ENCODE results near the gene IVD. TPM values are rescaled to one million over a fixed set of nuclear protein-coding genes. Genes with fewer than 3 reads are reported as not detected.

Gene IVD
- total RNA-seq, 4 donors from 2014 or later, result 38.8 to 50.7 (median 44.7) TPM

DNA sequence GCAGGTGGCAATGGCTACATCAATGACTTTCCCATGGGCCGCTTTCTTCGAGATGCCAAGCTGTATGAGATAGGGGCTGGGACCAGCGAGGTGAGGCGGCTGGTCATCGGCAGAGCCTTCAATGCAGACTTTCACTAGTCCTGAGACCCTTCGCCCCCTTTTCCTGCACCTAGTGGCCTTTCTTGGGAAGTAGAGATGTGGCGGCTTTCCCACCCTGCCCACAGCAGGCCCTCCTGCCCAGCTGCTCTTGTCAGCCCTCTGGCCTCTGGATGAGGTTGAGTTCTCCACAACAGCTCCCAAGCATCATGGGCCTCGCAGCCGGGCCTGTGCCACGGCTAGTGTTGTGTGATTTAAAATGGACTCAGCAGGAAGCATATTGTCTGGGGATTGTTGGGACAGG lies 12.5 kb downstream of the IVD start:
- intact Hi-C loops (cut with DNase I), result no loop called here
- peaks cover 34 to 63% (median 48%) of the 10 kb centered on the region in 4 donors for H3K36me3 ChIP-seq
- H3K27me3 ChIP-seq, result no peaks in the 10 kb centered on the region

DNA sequence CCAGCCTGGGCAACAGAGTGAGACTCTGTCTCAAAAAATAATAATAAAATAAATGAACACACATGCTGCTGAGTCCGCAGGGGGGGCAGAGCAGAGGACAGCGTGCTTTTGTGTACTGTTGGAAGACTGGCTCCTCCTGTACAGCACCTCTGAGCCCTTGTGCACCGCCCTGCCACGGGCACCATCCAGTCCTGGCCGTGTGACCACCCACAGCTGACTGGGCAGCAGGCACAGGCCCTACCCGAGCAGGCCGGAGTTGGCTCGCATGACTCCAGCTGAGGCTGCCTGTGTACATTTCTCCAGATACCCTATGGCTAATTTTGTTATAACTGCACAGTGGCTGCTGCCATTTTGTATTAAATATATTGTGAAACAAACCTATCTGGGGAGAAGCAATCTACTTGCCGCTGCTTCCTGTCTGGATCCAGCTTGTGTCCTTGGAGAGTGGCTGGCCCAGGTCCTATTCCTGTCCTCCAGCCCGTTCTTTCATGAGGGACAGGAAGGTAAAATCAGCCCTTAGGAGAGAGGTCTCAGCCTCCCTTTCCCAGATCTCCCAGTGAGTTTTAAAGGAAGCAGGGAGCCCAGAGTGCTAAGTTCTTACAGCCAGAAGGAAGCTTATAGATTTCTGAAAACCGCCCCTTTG lies 14.6 kb downstream of the IVD start:
- intact Hi-C loops (cut with DNase I), result loop anchor here (5.0 to 10.0 kb wide), 2 partner anchors 68 to 195 kb away; partner anchors contain the start of gene PHGR1
- H3K27ac ChIP-seq (replicated peaks in 1 of 4), result no peak overlapping the region
- 84% methylated on average over 11 of the region's 11 CpGs for WGBS

More for the DNA sequence above, 12.5 kb downstream of the IVD start:
- Histone ChIP-seq H3K4me3 (no peak overlapping the region), H3K4me1 (peaks cover 19 to 23% (median 22%) of the 10 kb centered on the region in 4 donors), H3K9me3 (no peaks in the 10 kb centered on the region), H3K27ac (replicated peaks in 1 of 4) (no peak overlapping the region)
- TF ChIP-seq, protein P1, sequence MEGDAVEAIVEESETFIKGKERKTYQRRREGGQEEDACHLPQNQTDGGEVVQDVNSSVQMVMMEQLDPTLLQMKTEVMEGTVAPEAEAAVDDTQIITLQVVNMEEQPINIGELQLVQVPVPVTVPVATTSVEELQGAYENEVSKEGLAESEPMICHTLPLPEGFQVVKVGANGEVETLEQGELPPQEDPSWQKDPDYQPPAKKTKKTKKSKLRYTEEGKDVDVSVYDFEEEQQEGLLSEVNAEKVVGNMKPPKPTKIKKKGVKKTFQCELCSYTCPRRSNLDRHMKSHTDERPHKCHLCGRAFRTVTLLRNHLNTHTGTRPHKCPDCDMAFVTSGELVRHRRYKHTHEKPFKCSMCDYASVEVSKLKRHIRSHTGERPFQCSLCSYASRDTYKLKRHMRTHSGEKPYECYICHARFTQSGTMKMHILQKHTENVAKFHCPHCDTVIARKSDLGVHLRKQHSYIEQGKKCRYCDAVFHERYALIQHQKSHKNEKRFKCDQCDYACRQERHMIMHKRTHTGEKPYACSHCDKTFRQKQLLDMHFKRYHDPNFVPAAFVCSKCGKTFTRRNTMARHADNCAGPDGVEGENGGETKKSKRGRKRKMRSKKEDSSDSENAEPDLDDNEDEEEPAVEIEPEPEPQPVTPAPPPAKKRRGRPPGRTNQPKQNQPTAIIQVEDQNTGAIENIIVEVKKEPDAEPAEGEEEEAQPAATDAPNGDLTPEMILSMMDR (IDR thresholded peaks at IDR 0.05), result no peak
- no peak for TF ChIP-seq POLR2A (IDR thresholded peaks at IDR 0.05; ENCODE audit: low read depth)
- TF ChIP-seq POLR2AphosphoS5 (IDR thresholded peaks at IDR 0.05), result no peak
- TF ChIP-seq EP300 (IDR thresholded peaks at IDR 0.05), result no peak
- 92% methylated on average over 10 of the region's 10 CpGs for WGBS
- DNase-seq (ENCODE audit: extremely low spot score), result no peak

DNA sequence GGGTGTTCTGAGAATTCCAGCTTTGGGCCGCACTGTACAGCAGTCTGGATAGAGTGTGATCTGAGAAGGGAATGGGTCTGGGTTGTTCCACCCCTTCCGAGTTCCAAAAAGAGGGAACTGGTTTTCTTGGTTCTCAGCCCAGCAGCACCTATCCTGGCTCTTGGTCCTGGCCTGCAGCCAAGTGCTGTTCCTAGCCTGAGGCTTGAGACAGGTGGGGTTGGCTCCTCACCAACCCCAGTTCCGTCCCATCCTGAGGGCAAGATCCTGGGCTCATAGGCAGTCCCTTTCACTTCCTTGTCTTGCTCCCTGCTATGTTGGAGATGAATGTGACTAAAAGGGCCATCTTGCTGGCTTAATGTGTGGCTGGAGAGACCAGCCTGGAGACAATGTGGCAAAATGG lies 15.2 kb downstream of the IVD start:
- TF ChIP-seq EP300 (IDR thresholded peaks at IDR 0.05) (no peak), POLR2A (IDR thresholded peaks at IDR 0.05; ENCODE audit: low read depth) (no peak), POLR2AphosphoS5 (IDR thresholded peaks at IDR 0.05) (no peak)
- TF ChIP-seq, protein P1 (IDR thresholded peaks at IDR 0.05), result no peak
- intact Hi-C loops (cut with DNase I), result loop anchor here (1.0 to 10.0 kb wide), 3 partner anchors 68 to 196 kb away; partner anchors contain the start of gene PHGR1
- Histone ChIP-seq H3K4me1 (peaks cover 19 to 23% (median 22%) of the 10 kb centered on the region in 4 donors), H3K27me3 (no peaks in the 10 kb centered on the region), H3K27ac (replicated peaks in 1 of 4) (no peak overlapping the region), H3K36me3 (peaks cover 17 to 40% (median 22%) of the 10 kb centered on the region in 4 donors), H3K9me3 (no peaks in the 10 kb centered on the region), H3K4me3 (no peak overlapping the region)
- no peak for DNase-seq (ENCODE audit: extremely low spot score)
- 66% methylated on average over 3 of the region's 3 CpGs for WGBS

More for the DNA sequence above, 14.6 kb downstream of the IVD start:
- H3K4me3 ChIP-seq, result no peak overlapping the region
- H3K4me1 ChIP-seq, result peaks cover 19 to 23% (median 22%) of the 10 kb centered on the region in 4 donors
- H3K9me3 ChIP-seq, result no peaks in the 10 kb centered on the region
- DNase-seq (ENCODE audit: extremely low spot score), result no peak
- H3K27me3 ChIP-seq, result no peaks in the 10 kb centered on the region
- no peak for TF ChIP-seq EP300 (IDR thresholded peaks at IDR 0.05)
- TF ChIP-seq POLR2AphosphoS5 (IDR thresholded peaks at IDR 0.05), result no peak
- TF ChIP-seq, protein P1 (IDR thresholded peaks at IDR 0.05), result no peak
- TF ChIP-seq POLR2A (IDR thresholded peaks at IDR 0.05; ENCODE audit: low read depth), result no peak
- peaks cover 23 to 46% (median 28%) of the 10 kb centered on the region in 4 donors for H3K36me3 ChIP-seq

DNA sequence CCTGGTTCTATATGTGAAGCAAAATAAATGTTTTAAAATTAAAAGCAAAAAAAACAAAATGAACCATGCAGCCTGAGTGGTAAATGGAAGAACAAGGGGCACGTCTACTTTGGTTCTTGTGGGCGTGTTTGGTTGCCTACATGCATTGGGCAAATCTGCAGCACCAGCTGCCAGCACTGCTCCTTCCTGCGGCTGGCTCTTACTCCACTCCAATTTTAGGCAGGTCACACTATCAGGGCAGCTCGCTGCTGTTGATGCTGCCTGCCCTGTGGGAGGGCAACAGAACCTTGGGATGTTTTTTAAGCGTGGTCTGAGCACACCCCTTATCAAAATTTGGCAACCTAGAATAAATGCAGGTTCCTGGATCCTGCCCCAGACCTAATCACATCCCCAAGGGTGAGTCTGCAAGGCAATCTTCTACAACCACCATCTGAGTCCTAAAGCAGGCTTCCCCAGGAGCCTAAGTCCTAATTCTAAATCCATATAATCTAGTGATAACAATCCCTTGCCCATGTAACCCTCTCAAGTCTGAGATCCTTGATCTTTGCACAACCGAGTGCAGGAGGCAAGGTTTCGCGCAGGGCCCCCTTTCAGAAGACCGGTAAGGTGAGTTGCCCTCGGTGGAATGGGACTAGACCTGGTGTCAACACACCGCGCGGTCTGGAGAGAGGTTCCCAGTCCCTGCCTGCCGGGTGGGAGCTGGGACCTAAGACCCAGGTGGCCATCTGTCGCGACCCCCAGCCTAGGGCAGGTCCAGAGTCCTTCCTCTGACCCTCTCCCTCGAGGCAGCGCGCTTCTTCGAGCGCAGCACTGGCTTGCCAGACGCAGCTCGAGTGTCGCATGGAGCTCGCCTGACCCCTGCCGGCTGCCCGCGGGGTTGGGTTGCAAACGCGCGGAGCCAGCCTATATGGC lies 15.9 kb downstream of the IVD start:
- no peaks in the 10 kb centered on the region for H3K9me3 ChIP-seq
- no peak for DNase-seq (ENCODE audit: extremely low spot score)
- peak in 1 of 2 donors; percentile 37 for TF ChIP-seq POLR2AphosphoS5 (IDR thresholded peaks at IDR 0.05)
- TF ChIP-seq, protein P1 (IDR thresholded peaks at IDR 0.05), result peak; percentile 91 to 96 (median 95)
- no peak for TF ChIP-seq POLR2A (IDR thresholded peaks at IDR 0.05; ENCODE audit: low read depth)
- intact Hi-C loops (cut with DNase I), result loop anchor here (1.0 to 10.0 kb wide), 5 partner anchors 53 to 197 kb away; partner anchors contain the start of gene PHGR1
- peak overlapping the region in 1 of 4 donors; percentile 25 for H3K4me3 ChIP-seq
- peaks cover 19 to 23% (median 22%) of the 10 kb centered on the region in 4 donors for H3K4me1 ChIP-seq
- peaks cover 10 to 33% (median 15%) of the 10 kb centered on the region in 4 donors for H3K36me3 ChIP-seq
- 14% methylated on average over 24 of the region's 31 CpGs for WGBS
- no peaks in the 10 kb centered on the region for H3K27me3 ChIP-seq
- no peak overlapping the region for H3K27ac ChIP-seq (replicated peaks in 1 of 4)

Measured in esophagus muscularis mucosa (tissue), 4 donors.